Erythroblast (primary cell): ENCODE measurements around the gene TNFRSF9.
A peak's percentile ranks its signal among the peaks of the same experiment; 100 is the strongest.

Experiments used
- DNase-seq, 2 experiments: peaks; one replicate each; lab custom pipeline; 2025; lab: John Stamatoyannopoulos, UW
- GATA1 ChIP-seq: IDR thresholded peaks from 2 replicates; pipeline ENCODE4 v1.6.1; 2011; ENCODE audit warnings: low read depth, mild to moderate bottlenecking, control low read depth, low read length, moderate library complexity
- POLR2A ChIP-seq: IDR thresholded peaks from 2 replicates; pipeline ENCODE4 v1.6.1; 2011; ENCODE audit warnings: mild to moderate bottlenecking, low read length

TNFRSF9 gene

GRCh38 chr1:7885513-7886404 is 54.9 kb downstream of the TNFRSF9 start:
- TF ChIP-seq POLR2A (no peak), GATA1 (no peak)
- peak in 1 of 2 experiments; percentile 5 for DNase-seq

GRCh38 chr1:7884757-7885156 is 55.9 kb downstream of the TNFRSF9 start:
- TF ChIP-seq GATA1 = no peak
- TF ChIP-seq POLR2A = no peak
- DNase-seq = no peak

GRCh38 chr1:7879228-7879627 is 61.4 kb downstream of the TNFRSF9 start:
- DNase-seq = no peak
- TF ChIP-seq POLR2A = no peak
- TF ChIP-seq GATA1 = no peak

GRCh38 chr1:7878027-7878426 is 62.6 kb downstream of the TNFRSF9 start:
- no peak for DNase-seq
- no peak for TF ChIP-seq GATA1
- no peak for TF ChIP-seq POLR2A

- no peak for DNase-seq
- no peak for TF ChIP-seq GATA1
- no peak for TF ChIP-seq POLR2A
Observed at GRCh38 chr1:7873801-7874795, 66.5 kb downstream of the TNFRSF9 start.

GRCh38 chr1:7871136-7871535 is 69.5 kb downstream of the TNFRSF9 start:
- no peak for DNase-seq
- TF ChIP-seq POLR2A (no peak), GATA1 (no peak)

- DNase-seq = no peak
- TF ChIP-seq GATA1 (no peak), POLR2A (no peak)
Observed at GRCh38 chr1:7869136-7869920, 71.3 kb downstream of the TNFRSF9 start.

GRCh38 chr1:7868070-7868780 is 72.4 kb downstream of the TNFRSF9 start:
- DNase-seq = peak in 1 of 2 experiments; percentile 46
- TF ChIP-seq GATA1 (no peak), POLR2A (no peak)

- no peak for DNase-seq
- TF ChIP-seq GATA1 = no peak
Observed at GRCh38 chr1:7865978-7866377, 74.7 kb downstream of the TNFRSF9 start.
